H9 (cell line): Measurements from ENCODE around the gene SRGAP2C. TPM values are rescaled to one million over a fixed set of nuclear protein-coding genes. Genes with fewer than 3 reads are reported as not detected.
"Not testable (repeated sequence)": the region's sequence is repeated elsewhere in the genome, so short reads cannot be mapped to it uniquely, and the experiment has no call there.

Source experiments
- DNase-seq: peaks from one replicate; pipeline ENCODE4 v3.0.0-alpha.2; 2017
- H2AFZ ChIP-seq: one replicate; pipeline ENCODE4 v1.6.1; 2013; ENCODE audit warnings: mild to moderate bottlenecking, low read length, control low read depth, moderate library complexity
- H2AK5ac ChIP-seq: 2 replicates; pipeline ENCODE4 v1.6.1; 2013; ENCODE audit warnings: low read length, control low read depth, mixed read lengths; ENCODE audit not compliant: insufficient read length
- H2BK120ac ChIP-seq: one replicate; pipeline ENCODE4 v1.6.1; 2013; ENCODE audit warnings: low read depth, mild to moderate bottlenecking, low read length, control low read depth, inconsistent platforms; ENCODE audit not compliant: poor library complexity, severe bottlenecking
- H2BK12ac ChIP-seq: 2 replicates; pipeline ENCODE4 v1.6.1; 2013; ENCODE audit warnings: low read length, control low read depth, mixed read lengths, low read depth; ENCODE audit not compliant: insufficient read length
- H2BK15ac ChIP-seq: 2 replicates; pipeline ENCODE4 v1.6.1; 2013; ENCODE audit warnings: low read depth, low read length, control low read depth
- H2BK20ac ChIP-seq: one replicate; pipeline ENCODE4 v1.6.1; 2013; ENCODE audit warnings: low read depth, mild to moderate bottlenecking, low read length, control low read depth, inconsistent platforms; ENCODE audit not compliant: poor library complexity, severe bottlenecking
- H2BK5ac ChIP-seq: 2 replicates; pipeline ENCODE4 v1.6.1; 2013; ENCODE audit warnings: low read length, control low read depth, mixed read lengths; ENCODE audit not compliant: insufficient read length
- H3K14ac ChIP-seq: 2 replicates; pipeline ENCODE4 v1.6.1; 2013; ENCODE audit warnings: low read length, control low read depth; ENCODE audit not compliant: insufficient read depth
- H3K18ac ChIP-seq: 2 replicates; pipeline ENCODE4 v1.6.1; 2013; ENCODE audit warnings: low read depth, mild to moderate bottlenecking, mixed read lengths, low read length, control low read depth; ENCODE audit not compliant: insufficient read length
- H3K23ac ChIP-seq: 2 replicates; pipeline ENCODE4 v1.6.1; 2013; ENCODE audit warnings: low read length, control low read depth, mixed read lengths, low read depth; ENCODE audit not compliant: insufficient read length
- H3K23me2 ChIP-seq: 2 replicates; pipeline ENCODE4 v1.6.1; 2013; ENCODE audit warnings: low read depth, mild to moderate bottlenecking, mixed read lengths, low read length, control low read depth; ENCODE audit not compliant: insufficient read length, poor library complexity, severe bottlenecking
- H3K27ac ChIP-seq: 2 replicates; pipeline ENCODE4 v1.5.1; 2013; ENCODE audit warnings: low read length, control low read depth, mixed read lengths, low read depth; ENCODE audit not compliant: insufficient read length
- H3K27me3 ChIP-seq: 2 replicates; pipeline ENCODE4 v1.6.1; 2013; ENCODE audit warnings: low read length, control low read depth, inconsistent platforms; ENCODE audit not compliant: insufficient read depth
- H3K4ac ChIP-seq: 2 replicates; pipeline ENCODE4 v1.6.1; 2013; ENCODE audit warnings: low read depth, mild to moderate bottlenecking, control low read depth, inconsistent platforms, low read length, moderate library complexity
- H3K4me1 ChIP-seq: 2 replicates; pipeline ENCODE4 v1.6.1; 2013; ENCODE audit warnings: low read length, control low read depth, inconsistent platforms; ENCODE audit not compliant: insufficient read depth
- H3K4me2 ChIP-seq: 2 replicates; pipeline ENCODE4 v1.6.1; 2013; ENCODE audit warnings: low read length, control low read depth, mixed read lengths; ENCODE audit not compliant: insufficient read length, insufficient read depth
- H3K56ac ChIP-seq: 2 replicates; pipeline ENCODE4 v1.6.1; 2013; ENCODE audit warnings: low read depth, mild to moderate bottlenecking, mixed read lengths, low read length, control low read depth; ENCODE audit not compliant: insufficient read length
- H3K79me1 ChIP-seq: 2 replicates; pipeline ENCODE4 v1.6.1; 2013; ENCODE audit warnings: low read depth, mild to moderate bottlenecking, moderate library complexity, low read length, control low read depth, inconsistent platforms; ENCODE audit not compliant: insufficient read depth, poor library complexity, severe bottlenecking
- H3K79me2 ChIP-seq: 2 replicates; pipeline ENCODE4 v1.6.1; 2013; ENCODE audit warnings: low read length, control low read depth, inconsistent platforms; ENCODE audit not compliant: insufficient read depth
- H3K9ac ChIP-seq: 2 replicates; pipeline ENCODE4 v1.6.1; 2013; ENCODE audit warnings: low read length, control low read depth, mixed read lengths; ENCODE audit not compliant: insufficient read length; ENCODE audit errors: extremely low read depth
- H3K9me3 ChIP-seq: one replicate; pipeline ENCODE4 v1.6.1; 2013; ENCODE audit warnings: low read depth, low read length, inconsistent platforms; ENCODE audit not compliant: control insufficient read depth
- H3T11ph ChIP-seq: one replicate; pipeline ENCODE4 v1.6.1; 2013; ENCODE audit warnings: mild to moderate bottlenecking, low read length, control low read depth, inconsistent platforms
- H4K20me1 ChIP-seq: one replicate; pipeline ENCODE4 v1.6.1; 2013; ENCODE audit not compliant: control insufficient read depth, insufficient read length, insufficient read depth
- H4K5ac ChIP-seq: 2 replicates; pipeline ENCODE4 v1.6.1; 2013; ENCODE audit warnings: low read depth, mild to moderate bottlenecking, mixed read lengths, low read length, control low read depth; ENCODE audit not compliant: insufficient read length
- H4K8ac ChIP-seq: replicated peaks from 2 replicates; pipeline ENCODE4 v1.6.1; 2013; ENCODE audit warnings: low read length, control low read depth, mixed read lengths, low read depth; ENCODE audit not compliant: insufficient read length
- H4K91ac ChIP-seq: 2 replicates; pipeline ENCODE4 v1.6.1; 2013; ENCODE audit warnings: low read depth, mild to moderate bottlenecking, moderate library complexity, mixed read lengths, low read length, control low read depth; ENCODE audit not compliant: insufficient read length
- H3K27ac Mint-ChIP-seq, 3 experiments: 2 replicates in 2 of 3; 3 replicates in 1 of 3; pipeline ENCODE4 v1.8.0; 2020 to 2021; ENCODE audit warnings: mixed read lengths in 3 of 3, mild to moderate bottlenecking in 1 of 3, moderate library complexity in 1 of 3
- H3K27me3 Mint-ChIP-seq: 2 replicates; pipeline ENCODE4 v1.8.0; 2021; ENCODE audit warnings: low read depth, mild to moderate bottlenecking, moderate library complexity, mixed read lengths
- H3K36me3 Mint-ChIP-seq, 3 experiments: 2 replicates in 2 of 3; 3 replicates in 1 of 3; pipeline ENCODE4 v1.8.0; 2020 to 2021; ENCODE audit warnings: low read depth in 3 of 3, mixed read lengths in 3 of 3; ENCODE audit not compliant: insufficient read depth in 1 of 3
- H3K4me1 Mint-ChIP-seq, 2 experiments: 2 replicates each; pipeline ENCODE4 v1.8.0; 2020; ENCODE audit warnings: mixed read lengths in 2 of 2
- H3K4me3 Mint-ChIP-seq, 2 experiments: 2 replicates in 1 of 2; 3 replicates in 1 of 2; pipeline ENCODE4 v1.8.0; 2020 to 2021; ENCODE audit warnings: mild to moderate bottlenecking in 2 of 2, mixed read lengths in 2 of 2, moderate library complexity in 1 of 2
- H3K9me3 Mint-ChIP-seq, 2 experiments: 2 replicates in 1 of 2; 3 replicates in 1 of 2; pipeline ENCODE4 v1.8.0; 2020; ENCODE audit warnings: mild to moderate bottlenecking in 2 of 2, mixed read lengths in 2 of 2, moderate library complexity in 1 of 2
- WGBS: extraction: QIAGEN DNeasy Blood & Tissue Kit; methylation state at CpG from one replicate; pipeline ENCODE4 v1.1.7; 2013; ENCODE audit warnings: missing lambda C conversion rate, low lambda C conversion rate, mixed read lengths; ENCODE audit not compliant: insufficient read length; ENCODE audit errors: extremely low coverage; 5-methylcytosine and 5-hydroxymethylcytosine counted together
- total RNA-seq: library from RNA; stranded (reverse); gene quantifications from 2 replicates; pipeline ENCODE4 v1.2.1, GENCODE V29; 2021

Gene SRGAP2C
- total RNA-seq, 1 experiment from 2014 or later, result 16.5 TPM

- H4K5ac ChIP-seq, H2BK15ac ChIP-seq, H3K23ac ChIP-seq, H3K14ac ChIP-seq, H3K4me2 ChIP-seq, H3K18ac ChIP-seq, H3K4ac ChIP-seq, H3K27me3 Mint-ChIP-seq, H2BK20ac ChIP-seq, H3K4me3 Mint-ChIP-seq, DNase-seq, H3K4me1 ChIP-seq, H3K79me1 ChIP-seq, H2BK5ac ChIP-seq, H3K9me3 ChIP-seq, H3K27ac ChIP-seq, H4K20me1 ChIP-seq, H3T11ph ChIP-seq, H4K8ac ChIP-seq, H3K9ac ChIP-seq, H2AFZ ChIP-seq, H3K79me2 ChIP-seq, H3K27ac Mint-ChIP-seq, H3K23me2 ChIP-seq, H3K4me1 Mint-ChIP-seq, H3K56ac ChIP-seq, H3K36me3 Mint-ChIP-seq, H3K9me3 Mint-ChIP-seq, H2AK5ac ChIP-seq, H2BK12ac ChIP-seq, H4K91ac ChIP-seq, H3K27me3 ChIP-seq, H2BK120ac ChIP-seq: not testable (repeated sequence)
- WGBS, result no CpG with 5 or more reads among the region's 11 CpGs
These were observed 133.0 kb downstream of the SRGAP2C start for GRCh38 chr1:121317491-121318468.

- H3K27ac ChIP-seq, H2BK20ac ChIP-seq, H3K9me3 ChIP-seq, H3K14ac ChIP-seq, H3K4me2 ChIP-seq, H2BK12ac ChIP-seq, H3K27me3 ChIP-seq, H3K9ac ChIP-seq, H2BK120ac ChIP-seq, H3T11ph ChIP-seq, H3K56ac ChIP-seq, H2AFZ ChIP-seq, H3K79me2 ChIP-seq, H4K20me1 ChIP-seq, H3K27ac Mint-ChIP-seq, H3K4me1 Mint-ChIP-seq, H4K8ac ChIP-seq, DNase-seq, H2AK5ac ChIP-seq, H3K18ac ChIP-seq, H4K91ac ChIP-seq, H2BK5ac ChIP-seq, H3K23me2 ChIP-seq, H3K4me1 ChIP-seq, H3K79me1 ChIP-seq, H2BK15ac ChIP-seq, H3K4ac ChIP-seq, H4K5ac ChIP-seq, H3K36me3 Mint-ChIP-seq, H3K27me3 Mint-ChIP-seq, H3K4me3 Mint-ChIP-seq, H3K9me3 Mint-ChIP-seq, H3K23ac ChIP-seq: not testable (repeated sequence)
- WGBS, result no CpG with 5 or more reads among the region's 2 CpGs
These were observed 133.9 kb downstream of the SRGAP2C start for GRCh38 chr1:121318687-121319086.
